Colon (tissue), 2 donors: ENCODE data around the gene TNIK.
"Not testable (repeated sequence)": the region's sequence is repeated elsewhere in the genome, so short reads cannot be mapped to it uniquely, and the experiment has no call there.

Experiments used
- FAIRE-seq: peaks from 2 replicates; lab custom pipeline; 2012; peaks lifted over from hg19 to GRCh38; lab: Jason Lieb, UNC
- donor health status: control.
- donor health status: control.

The TNIK gene

GRCh38 chr3:171384101-171384891 is 75.9 kb downstream of the TNIK start:
- no peak for FAIRE-seq

DNA sequence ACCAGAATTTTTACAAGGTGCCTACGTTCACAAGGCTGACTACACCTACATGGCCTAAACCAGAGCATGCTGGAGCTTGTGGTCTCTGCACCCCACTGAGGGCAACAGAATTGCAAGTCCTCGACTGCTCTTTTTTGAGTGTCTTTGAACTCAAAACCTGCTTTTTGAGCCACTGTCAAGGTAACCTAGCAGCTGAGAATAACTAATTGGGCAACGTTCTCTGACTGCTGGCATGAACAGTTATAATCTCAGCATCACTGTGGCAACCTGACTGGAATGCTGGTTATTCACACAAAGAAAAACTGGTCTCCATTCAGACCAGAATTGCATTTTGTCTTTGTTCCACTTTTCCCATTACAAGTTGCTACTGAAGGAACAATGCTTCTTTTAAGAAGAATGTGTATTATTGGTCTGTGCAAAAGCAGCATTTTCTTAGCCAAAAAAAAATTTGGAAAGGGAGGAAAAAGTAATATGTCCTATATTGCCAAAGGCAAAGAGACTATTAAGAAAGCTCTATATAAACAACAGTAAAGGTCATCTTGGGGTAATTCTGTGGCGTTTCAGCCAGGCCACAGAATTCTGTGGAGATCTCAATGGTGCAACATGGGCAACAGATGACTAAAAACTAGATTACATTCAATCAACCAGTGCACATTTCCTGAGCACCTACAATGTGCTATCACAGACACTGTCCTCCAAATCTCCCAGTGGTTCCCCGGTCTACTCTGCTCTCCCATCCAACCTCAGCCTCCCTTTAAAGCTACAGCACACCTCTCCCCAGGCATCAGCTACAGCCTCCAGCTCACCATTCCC is 76.8 kb downstream of the TNIK start:
- no peak for FAIRE-seq

DNA sequence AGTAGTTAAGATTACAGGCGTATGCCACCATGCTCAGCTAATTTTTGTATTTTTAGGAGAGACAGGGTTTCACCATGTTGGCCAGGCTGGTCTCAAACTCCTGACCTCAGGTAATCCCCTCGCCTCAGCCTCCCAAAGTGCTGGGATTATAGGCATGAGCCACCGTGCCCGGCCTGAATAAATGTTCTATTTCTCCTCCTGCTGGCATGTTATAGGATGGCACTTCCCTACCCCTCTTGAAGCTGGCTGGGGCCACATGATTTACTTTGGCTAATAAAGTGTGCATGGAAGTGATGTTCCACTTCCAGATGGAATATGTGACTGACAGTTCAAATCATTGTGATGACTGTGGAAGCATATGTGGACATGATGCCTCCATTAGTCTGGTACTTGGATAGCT is 77.9 kb downstream of the TNIK start:
- not testable (repeated sequence) for FAIRE-seq

DNA sequence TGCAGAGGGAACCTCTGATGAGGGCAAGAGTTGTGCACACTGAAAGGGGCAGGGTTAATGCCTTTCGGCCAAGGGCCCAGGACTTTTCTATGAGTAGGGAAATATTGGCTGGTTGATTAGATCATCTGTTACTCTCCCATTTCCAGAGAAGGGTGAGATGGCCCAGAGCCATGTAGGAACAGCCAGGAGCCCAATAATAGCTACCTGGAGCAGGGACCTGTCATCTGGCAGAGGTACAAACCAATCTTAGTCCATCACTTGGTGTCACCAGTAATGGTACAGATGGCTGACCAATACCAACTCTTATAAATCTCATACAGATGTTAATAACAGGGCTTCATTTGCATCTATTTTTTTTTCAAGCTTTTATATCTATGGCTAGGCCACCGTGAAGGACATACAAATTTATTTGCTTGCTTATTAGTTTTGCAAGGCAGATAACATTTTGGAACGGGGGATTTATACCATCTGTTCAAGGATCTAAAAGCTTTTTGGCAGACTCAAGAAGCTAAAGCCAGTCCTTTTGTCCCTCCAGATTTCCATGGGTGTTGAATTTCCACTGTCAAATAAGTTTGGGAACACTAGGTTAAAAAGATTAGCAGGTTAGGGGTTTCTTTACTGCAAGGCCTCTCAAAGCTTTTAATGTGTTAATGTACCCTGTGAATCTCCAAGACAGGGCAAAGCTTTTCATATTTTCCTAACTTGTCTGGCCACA is 79.3 kb downstream of the TNIK start:
- no peak for FAIRE-seq

DNA sequence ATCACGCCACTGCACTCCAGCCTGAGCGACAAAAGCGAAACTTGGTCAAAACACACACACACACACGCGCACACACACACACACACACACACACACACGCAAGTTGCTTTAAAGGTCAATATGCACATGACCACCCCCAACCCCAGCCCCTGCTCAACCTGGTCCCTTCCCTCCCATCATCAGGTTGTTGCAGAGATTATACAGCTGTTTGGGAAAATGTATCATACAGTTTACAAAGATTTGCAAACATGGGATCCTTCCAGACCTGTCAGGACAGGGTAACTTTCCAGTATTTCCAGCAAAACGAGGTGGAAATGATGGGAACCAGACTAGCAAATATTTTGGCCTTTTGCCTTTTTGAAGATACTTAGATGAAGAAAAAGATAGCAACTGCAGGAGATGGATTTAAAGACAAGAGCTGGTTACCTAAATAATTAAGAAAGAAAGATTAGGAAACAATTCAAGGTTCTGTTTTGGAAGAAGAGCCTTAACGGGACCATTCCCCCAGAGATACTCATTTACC is 80.2 kb downstream of the TNIK start:
- FAIRE-seq: no peak

GRCh38 chr3:171379281-171379680 is 80.9 kb downstream of the TNIK start:
- no peak for FAIRE-seq

DNA sequence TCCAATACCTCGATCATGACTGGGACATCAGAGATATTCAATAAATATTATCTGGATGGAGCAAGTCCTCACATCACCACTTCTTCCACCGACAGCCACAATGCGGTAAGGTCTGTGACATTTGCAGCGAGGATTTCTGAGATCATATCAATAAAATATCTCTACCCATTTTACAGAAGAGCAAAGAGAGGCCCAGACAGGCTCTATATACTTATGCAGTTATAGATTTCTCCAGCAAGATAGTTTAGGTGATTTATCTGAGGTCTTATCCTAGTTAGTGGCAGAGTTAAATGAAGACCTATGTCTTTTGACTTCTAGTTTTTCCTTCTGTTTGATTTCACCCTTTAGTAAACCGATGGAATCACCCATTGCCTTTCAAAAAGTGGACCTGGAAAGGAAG is 81.6 kb downstream of the TNIK start:
- FAIRE-seq: no peak

- no peak for FAIRE-seq
Measured at GRCh38 chr3:171377859-171378258, 82.3 kb downstream of the TNIK start.

GRCh38 chr3:171376596-171376947 is 83.6 kb downstream of the TNIK start:
- FAIRE-seq: no peak

- no peak for FAIRE-seq
Measured at GRCh38 chr3:171375666-171376595, 84.3 kb downstream of the TNIK start.

DNA sequence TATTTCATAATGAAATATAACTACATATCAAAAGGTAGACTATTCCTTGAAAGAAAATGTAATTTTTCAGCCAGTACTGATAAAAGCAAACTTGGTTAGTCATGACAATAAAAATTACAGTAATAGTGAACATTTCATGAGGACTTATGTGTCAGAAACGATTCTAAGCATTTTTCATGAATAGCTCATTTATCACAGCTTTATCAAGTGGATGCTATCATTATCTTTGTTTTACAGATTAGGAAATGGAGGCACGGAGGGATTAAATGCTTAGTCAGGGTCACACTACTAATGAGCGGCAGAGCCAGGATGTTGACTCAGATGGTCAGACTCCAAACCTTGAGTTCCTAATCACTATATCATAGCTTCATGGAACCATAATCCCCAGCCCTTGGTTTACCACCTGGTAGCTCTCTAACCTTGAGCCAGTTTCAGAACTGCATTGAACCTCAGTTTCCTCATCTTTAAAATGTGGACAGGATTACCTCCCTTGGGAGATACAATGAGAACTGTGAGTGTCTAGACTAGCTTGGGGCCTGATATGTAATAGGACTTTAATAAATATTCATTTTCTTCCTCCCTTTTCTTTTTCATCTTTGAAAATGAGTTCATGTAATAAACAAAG is 85.4 kb downstream of the TNIK start:
- FAIRE-seq: no peak

DNA sequence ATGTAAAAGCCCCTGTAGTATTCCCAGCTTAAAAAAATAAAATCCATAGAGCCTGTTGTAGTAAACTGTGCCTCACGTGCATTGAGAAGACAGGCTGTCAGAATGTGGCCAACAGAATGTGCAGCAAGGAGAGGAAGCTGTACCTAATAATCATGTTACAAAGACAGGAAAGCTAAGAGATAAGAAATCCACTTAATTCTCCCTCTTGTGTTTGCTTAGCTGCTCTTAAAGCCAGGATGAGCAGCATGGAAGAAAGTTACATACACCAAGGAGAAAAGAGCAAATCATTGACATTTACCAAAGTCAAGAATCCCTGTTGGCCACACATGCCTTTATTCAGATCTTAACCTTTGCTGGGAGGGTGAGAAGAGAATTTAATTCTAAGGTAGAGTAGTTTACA is 85.9 kb downstream of the TNIK start:
- FAIRE-seq: no peak

GRCh38 chr3:171373711-171374110 is 86.5 kb downstream of the TNIK start:
- no peak for FAIRE-seq

- FAIRE-seq: no peak
Measured at GRCh38 chr3:171372694-171373093, 87.5 kb downstream of the TNIK start.

DNA sequence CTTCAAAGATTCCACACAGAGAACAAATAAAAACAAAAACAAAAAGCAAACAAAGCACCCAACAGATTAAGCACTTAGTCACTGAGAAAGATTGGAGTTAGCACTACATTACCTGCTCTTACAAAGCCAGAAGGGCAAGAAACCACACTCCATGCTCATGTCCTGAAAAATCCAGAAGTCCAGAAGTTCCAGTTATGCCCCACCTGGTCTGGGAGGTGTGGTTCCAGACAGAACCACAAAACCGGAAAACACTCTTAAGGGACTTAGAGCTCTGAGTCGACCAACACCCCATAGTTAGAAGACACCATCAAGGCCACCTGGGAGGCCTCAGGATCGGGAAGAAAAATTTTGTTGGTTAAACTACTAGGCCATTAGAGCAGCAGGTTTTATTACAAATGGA is 88.9 kb downstream of the TNIK start:
- no peak for FAIRE-seq

DNA sequence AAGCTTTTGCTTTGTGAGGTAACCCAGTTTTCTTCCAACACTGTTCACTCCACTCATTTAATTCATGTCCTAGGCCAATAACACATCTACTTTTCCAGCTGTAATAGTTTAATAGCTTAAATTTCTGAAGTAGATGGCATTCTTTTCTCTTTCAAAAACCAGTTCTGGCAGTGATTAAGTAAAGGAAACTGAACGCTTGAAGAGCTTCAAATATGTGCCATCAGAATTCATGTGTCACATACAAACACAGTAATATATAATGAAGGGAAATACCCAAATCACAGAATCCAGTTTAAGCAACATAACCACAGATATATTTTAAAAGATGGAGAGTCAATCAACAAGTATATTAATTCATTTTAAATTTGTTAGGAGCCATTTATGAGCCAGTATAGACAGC is 91.0 kb downstream of the TNIK start:
- no peak for FAIRE-seq

DNA sequence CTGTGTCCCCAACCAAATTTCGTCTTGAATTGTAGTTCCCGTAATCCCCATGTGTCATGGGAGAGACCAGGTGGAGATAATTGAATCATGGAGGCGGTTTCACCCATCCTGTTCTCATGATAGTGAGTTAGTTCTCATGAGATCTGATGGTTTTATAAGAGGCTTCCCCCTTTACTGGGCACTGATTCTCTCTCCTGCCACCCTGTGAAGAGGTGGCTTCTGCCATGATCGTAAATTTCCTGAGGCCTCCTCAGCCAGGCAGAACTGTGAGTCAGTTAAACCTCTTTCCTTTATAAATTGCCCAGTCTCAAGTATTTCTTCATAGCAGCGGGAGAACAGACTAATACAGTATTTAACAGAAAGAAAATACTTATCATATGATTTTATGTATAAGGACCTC is 93.5 kb downstream of the TNIK start:
- not testable (repeated sequence) for FAIRE-seq

DNA sequence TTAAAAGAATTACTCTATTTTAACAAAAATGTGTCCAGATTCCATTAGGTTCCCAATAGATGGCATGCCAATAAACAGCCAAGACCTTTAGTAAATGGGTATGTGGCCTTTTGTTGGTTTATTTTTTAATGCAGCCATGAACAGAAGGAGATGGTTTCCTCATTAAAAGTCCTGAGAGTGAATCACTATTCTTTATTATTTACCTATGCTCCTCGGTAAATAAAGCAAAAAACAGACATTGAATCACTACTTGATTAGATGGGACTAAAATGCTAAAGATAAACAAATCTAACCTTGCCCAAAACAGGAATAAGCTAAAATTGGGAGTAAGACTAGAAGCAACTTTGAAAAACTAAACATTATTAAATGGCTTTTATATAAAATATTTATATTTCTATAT is 94.2 kb downstream of the TNIK start:
- no peak for FAIRE-seq

GRCh38 chr3:171365489-171365888 is 94.7 kb downstream of the TNIK start:
- no peak for FAIRE-seq

DNA sequence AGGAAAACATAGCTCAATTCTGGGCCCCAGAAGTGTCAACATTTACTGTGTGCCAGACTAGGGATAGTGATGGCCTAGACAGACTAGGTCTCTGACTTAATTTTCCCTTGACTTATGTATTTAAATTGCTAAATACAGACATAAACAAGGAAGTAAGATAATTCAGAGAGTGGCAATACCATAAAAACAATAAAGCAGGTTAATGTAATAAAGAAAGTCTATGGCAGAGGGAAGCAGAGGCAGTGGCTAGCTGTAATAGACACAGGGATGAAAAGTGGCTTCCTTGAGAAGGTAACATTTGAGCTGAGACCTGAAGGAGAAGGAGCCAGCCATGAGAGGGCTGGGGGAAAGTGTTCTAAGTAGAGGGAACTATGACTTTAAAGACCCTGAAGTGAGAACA is 95.7 kb downstream of the TNIK start:
- FAIRE-seq: no peak

- FAIRE-seq: no peak
Measured at GRCh38 chr3:171363202-171363601, 97.0 kb downstream of the TNIK start.
